Ovary (tissue), 3 donors: Measurements from ENCODE around the gene CERS6.

Source experiments
- EP300 ChIP-seq: sonication (generic); formaldehyde crosslinking; IDR thresholded peaks from one replicate; pipeline ENCODE4 v1.6.1; 2017; ENCODE audit warnings: antibody characterized with exemption
- POLR2A ChIP-seq: fragments of 450-650 bp; IDR thresholded peaks from one replicate; pipeline ENCODE4 v1.6.1; 2017; ENCODE audit warnings: antibody characterized with exemption, mild to moderate bottlenecking, moderate library complexity
- TF ChIP-seq, protein P1 (sequence below), 3 donors: fragments of 450-650 bp in 2 of 3; fragments of 200-600 bp in 1 of 3; IDR thresholded peaks; one replicate each; pipeline versions ENCODE4 v1.5.1 to v1.8.0; 2016 to 2022; ENCODE audit warnings: antibody characterized with exemption in 3 of 3, mild to moderate bottlenecking in 1 of 3
- donor health status: DM: no; HTN: no; CAD: no.

DNA sequence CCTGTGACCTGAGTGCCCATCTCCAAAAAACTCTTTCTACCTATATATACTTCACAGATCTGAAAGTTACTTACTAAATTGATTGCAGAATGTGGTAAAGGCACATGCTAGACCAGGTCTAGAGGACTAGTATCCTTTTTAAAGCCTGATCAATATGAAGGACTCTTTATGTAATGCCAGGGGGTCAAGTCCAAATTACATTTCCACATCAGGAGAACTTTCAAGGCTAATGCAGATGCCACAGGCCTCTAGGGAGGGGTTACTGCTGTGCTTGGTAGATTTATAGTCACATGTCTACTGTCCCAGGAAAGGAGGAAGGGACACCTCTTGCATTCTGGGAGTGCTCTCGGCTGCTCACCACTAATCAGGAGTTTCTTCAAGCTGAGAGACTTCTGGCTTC, 227.9 kb downstream of the CERS6 start:
- TF ChIP-seq, protein P1, sequence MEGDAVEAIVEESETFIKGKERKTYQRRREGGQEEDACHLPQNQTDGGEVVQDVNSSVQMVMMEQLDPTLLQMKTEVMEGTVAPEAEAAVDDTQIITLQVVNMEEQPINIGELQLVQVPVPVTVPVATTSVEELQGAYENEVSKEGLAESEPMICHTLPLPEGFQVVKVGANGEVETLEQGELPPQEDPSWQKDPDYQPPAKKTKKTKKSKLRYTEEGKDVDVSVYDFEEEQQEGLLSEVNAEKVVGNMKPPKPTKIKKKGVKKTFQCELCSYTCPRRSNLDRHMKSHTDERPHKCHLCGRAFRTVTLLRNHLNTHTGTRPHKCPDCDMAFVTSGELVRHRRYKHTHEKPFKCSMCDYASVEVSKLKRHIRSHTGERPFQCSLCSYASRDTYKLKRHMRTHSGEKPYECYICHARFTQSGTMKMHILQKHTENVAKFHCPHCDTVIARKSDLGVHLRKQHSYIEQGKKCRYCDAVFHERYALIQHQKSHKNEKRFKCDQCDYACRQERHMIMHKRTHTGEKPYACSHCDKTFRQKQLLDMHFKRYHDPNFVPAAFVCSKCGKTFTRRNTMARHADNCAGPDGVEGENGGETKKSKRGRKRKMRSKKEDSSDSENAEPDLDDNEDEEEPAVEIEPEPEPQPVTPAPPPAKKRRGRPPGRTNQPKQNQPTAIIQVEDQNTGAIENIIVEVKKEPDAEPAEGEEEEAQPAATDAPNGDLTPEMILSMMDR (IDR thresholded peaks at IDR 0.05) = no peak
- TF ChIP-seq EP300 (no peak), POLR2A (no peak)
